Loucy (cell line): ENCODE data around the gene ZNF530.

Source experiments
- H2AFZ ChIP-seq: fragments of 200-600 bp; sonication (generic); 2 replicates; pipeline ENCODE4 v1.6.0; 2016; ENCODE audit warnings: antibody characterized with exemption, mild to moderate bottlenecking, low read length, moderate library complexity
- H3F3A ChIP-seq: fragments of 200-600 bp; 2 replicates; pipeline ENCODE4 v1.6.0; 2016; ENCODE audit warnings: antibody characterized with exemption, low read depth, mild to moderate bottlenecking
- H3K27me3 ChIP-seq: fragments of 200-600 bp; sonication (generic); 2 replicates; pipeline ENCODE4 v1.6.1; 2014; ENCODE audit warnings: low read length, mild to moderate bottlenecking; ENCODE audit not compliant: insufficient read depth, poor library complexity, severe bottlenecking
- H3K36me3 ChIP-seq: fragments of 200-600 bp; sonication (generic); 2 replicates; pipeline ENCODE4 v1.6.1; 2016; ENCODE audit warnings: low read length; ENCODE audit not compliant: insufficient read depth
- H3K4me1 ChIP-seq: fragments of 200-600 bp; sonication (generic); 2 replicates; pipeline ENCODE4 v1.5.1; 2014; ENCODE audit warnings: low read length, mild to moderate bottlenecking; ENCODE audit not compliant: insufficient read depth, poor library complexity, severe bottlenecking
- H3K4me2 ChIP-seq: fragments of 200-600 bp; sonication (generic); 2 replicates; pipeline ENCODE4 v1.6.0; 2014; ENCODE audit warnings: antibody characterized with exemption, low read length, low read depth, mild to moderate bottlenecking; ENCODE audit not compliant: poor library complexity, severe bottlenecking
- H3K4me3 ChIP-seq: fragments of 200-600 bp; sonication (generic); 2 replicates; pipeline ENCODE4 v1.5.1; 2014; ENCODE audit warnings: low read length, mild to moderate bottlenecking, mixed read lengths; ENCODE audit not compliant: poor library complexity, severe bottlenecking
- H3K79me2 ChIP-seq: fragments of 200-600 bp; sonication (generic); 2 replicates; pipeline ENCODE4 v1.6.1; 2014; ENCODE audit warnings: low read length; ENCODE audit not compliant: insufficient read depth
- H3K9ac ChIP-seq: fragments of 200-600 bp; sonication (generic); 2 replicates; pipeline ENCODE4 v1.6.0; 2014; ENCODE audit warnings: mild to moderate bottlenecking, low read depth, low read length, moderate library complexity; ENCODE audit not compliant: poor library complexity, severe bottlenecking
- H3K9me2 ChIP-seq: fragments of 200-600 bp; sonication (generic); replicated peaks from 2 replicates; pipeline ENCODE4 v1.6.1; 2016; ENCODE audit warnings: low read depth, low read length, mixed read lengths
- H3K9me3 ChIP-seq: fragments of 200-600 bp; sonication (generic); 2 replicates; pipeline ENCODE4 v1.6.1; 2014; ENCODE audit warnings: mild to moderate bottlenecking, antibody characterized with exemption, low read length, low read depth; ENCODE audit not compliant: insufficient read depth
- H4K20me1 ChIP-seq: fragments of 200-600 bp; sonication (generic); 2 replicates; pipeline ENCODE4 v1.6.0; 2014; ENCODE audit warnings: antibody characterized with exemption, low read length, mild to moderate bottlenecking; ENCODE audit not compliant: insufficient read depth, poor library complexity, severe bottlenecking
- CTCF ChIP-seq: fragments of 200-600 bp; sonication (generic); conservative IDR thresholded peaks from 2 replicates; pipeline ENCODE4 v1.5.1; 2014; ENCODE audit warnings: mild to moderate bottlenecking, antibody characterized with exemption, low read length
- EZH2phosphoT487 ChIP-seq: fragments of 200-600 bp; IDR thresholded peaks from 2 replicates; pipeline ENCODE4 v1.6.1; 2018; ENCODE audit warnings: antibody characterized with exemption, mild to moderate bottlenecking, moderate library complexity, borderline replicate concordance

The ZNF530 gene

DNA sequence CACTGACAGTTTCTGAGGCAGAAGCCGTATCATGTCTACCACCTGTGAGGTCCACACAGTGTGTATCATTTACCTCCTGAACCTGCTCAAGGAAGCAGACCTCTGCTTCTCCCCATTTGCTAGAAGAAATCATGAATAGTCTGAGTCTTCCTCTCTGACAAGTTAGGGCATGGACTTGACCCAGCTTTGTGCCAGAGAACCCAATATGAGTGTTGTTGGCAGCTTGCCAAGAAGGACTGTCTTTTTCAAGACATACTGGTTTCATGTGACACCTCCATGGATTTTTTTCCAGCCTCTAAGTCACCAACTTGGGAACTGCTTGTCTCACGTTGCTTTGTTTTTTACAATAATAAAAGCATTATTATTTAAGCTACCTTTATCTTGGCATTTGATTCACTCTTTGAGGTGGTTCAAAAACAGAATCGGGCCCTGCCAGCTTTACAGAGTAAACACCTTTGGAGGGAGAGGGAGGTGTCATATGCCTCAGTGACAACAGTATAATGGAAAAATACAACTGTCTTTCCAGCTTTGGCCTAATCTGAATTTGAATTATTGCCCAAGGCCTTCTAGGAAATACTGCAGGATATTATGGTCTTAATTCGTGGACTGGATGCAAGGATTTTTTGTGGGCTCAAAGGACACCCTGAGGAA is 42.8 kb downstream of the ZNF530 start:
- Histone ChIP-seq H3K9me2 (no peaks in the 10 kb centered on the region), H2AFZ (no peak overlapping the region), H3K9me3 (peaks cover 33% of the 10 kb centered on the region), H3K4me1 (no peaks in the 10 kb centered on the region), H3K36me3 (peaks cover 37% of the 10 kb centered on the region), H4K20me1 (no peaks in the 10 kb centered on the region), H3K27me3 (no peaks in the 10 kb centered on the region), H3F3A (no peaks in the 10 kb centered on the region), H3K79me2 (no peaks in the 10 kb centered on the region), H3K4me3 (no peak overlapping the region), H3K9ac (no peak overlapping the region), H3K4me2 (no peak overlapping the region)
- no peak for TF ChIP-seq CTCF
- TF ChIP-seq EZH2phosphoT487: no peak

- Histone ChIP-seq H3K36me3 (peaks cover 36% of the 10 kb centered on the region), H3K79me2 (no peaks in the 10 kb centered on the region), H3F3A (no peaks in the 10 kb centered on the region), H3K4me1 (no peaks in the 10 kb centered on the region), H3K4me2 (no peak overlapping the region), H3K9me3 (peaks cover 31% of the 10 kb centered on the region), H3K4me3 (no peak overlapping the region), H3K9ac (no peak overlapping the region), H3K27me3 (no peaks in the 10 kb centered on the region), H4K20me1 (no peaks in the 10 kb centered on the region), H2AFZ (no peak overlapping the region), H3K9me2 (no peaks in the 10 kb centered on the region)
- TF ChIP-seq EZH2phosphoT487 (no peak), CTCF (no peak)
Measured at GRCh38 chr19:57643734-57644133, 44.0 kb downstream of the ZNF530 start.

GRCh38 chr19:57648331-57649003 is 48.8 kb downstream of the ZNF530 start:
- TF ChIP-seq CTCF: no peak
- no peak for TF ChIP-seq EZH2phosphoT487
- H3K79me2 ChIP-seq: no peaks in the 10 kb centered on the region
- H3K4me1 ChIP-seq: peaks cover 20% of the 10 kb centered on the region
- no peaks in the 10 kb centered on the region for H3K36me3 ChIP-seq
- no peak overlapping the region for H2AFZ ChIP-seq
- H3K4me3 ChIP-seq: no peak overlapping the region
- H3K27me3 ChIP-seq: no peaks in the 10 kb centered on the region
- no peaks in the 10 kb centered on the region for H4K20me1 ChIP-seq
- H3F3A ChIP-seq: no peaks in the 10 kb centered on the region
- no peak overlapping the region for H3K9ac ChIP-seq
- H3K9me2 ChIP-seq: no peaks in the 10 kb centered on the region
- H3K9me3 ChIP-seq: no peaks in the 10 kb centered on the region
- H3K4me2 ChIP-seq: no peak overlapping the region
